ENCODE measurements around the gene TGFA. TPM values are rescaled to one million over a fixed set of nuclear protein-coding genes. Genes with fewer than 3 reads are reported as not detected.

The TGFA gene
- total and polyA plus RNA-seq, 7 donors = 0.33 to 12.7 (median 3.1) TPM; not detected in 1

- Histone ChIP-seq H3K9me3 (peaks cover 0 to 4% (median 0%) of the 10 kb centered on the region in 4 donors), H3K36me3 (no peaks in the 10 kb centered on the region), H3K27me3 (no peaks in the 10 kb centered on the region), H3K4me3 (no peak overlapping the region), H3K4me1 (peaks cover 0 to 14% (median 11%) of the 10 kb centered on the region in 4 donors), H3K27ac (no peak overlapping the region)
- intact Hi-C loops (cut with DNase I) = no loop called here
- DNase-seq = no peak
- WGBS, 2 donors = 18 to 41% methylated on average over 1 of the region's 1 CpG
- no peak for TF ChIP-seq POLR2A (IDR thresholded peaks at IDR 0.05)
These were observed 76.2 kb downstream of the TGFA start for GRCh38 chr2:70477441-70477844.

GRCh38 chr2:70475266-70475665 is 78.4 kb downstream of the TGFA start:
- no peaks in the 10 kb centered on the region for H3K27me3 ChIP-seq
- no peaks in the 10 kb centered on the region for H3K36me3 ChIP-seq
- TF ChIP-seq POLR2AphosphoS5 (IDR thresholded peaks at IDR 0.05) (no peak), POLR2A (IDR thresholded peaks at IDR 0.05) (no peak), EP300 (IDR thresholded peaks at IDR 0.05) (no peak), CTCF (IDR thresholded peaks at IDR 0.05) (no peak)
- 65 to 91% methylated on average over 5 of the region's 5 CpGs for WGBS, 2 donors
- peaks cover 0 to 3% (median 1%) of the 10 kb centered on the region in 4 donors for H3K4me1 ChIP-seq
- no peak overlapping the region for H3K4me3 ChIP-seq
- no peak for DNase-seq
- intact Hi-C loops (cut with DNase I) = no loop called here
- no peaks in the 10 kb centered on the region for H3K9me3 ChIP-seq
- no peak overlapping the region for H3K27ac ChIP-seq

GRCh38 chr2:70474256-70474848 is 79.3 kb downstream of the TGFA start:
- intact Hi-C loops (cut with DNase I) = no loop called here
- Histone ChIP-seq H3K4me3 (no peak overlapping the region), H3K4me1 (no peaks in the 10 kb centered on the region), H3K9me3 (no peaks in the 10 kb centered on the region), H3K27ac (no peak overlapping the region), H3K27me3 (no peaks in the 10 kb centered on the region), H3K36me3 (no peaks in the 10 kb centered on the region)
- TF ChIP-seq POLR2AphosphoS5 (IDR thresholded peaks at IDR 0.05) (no peak), POLR2A (IDR thresholded peaks at IDR 0.05) (no peak), CTCF (IDR thresholded peaks at IDR 0.05) (no peak), EP300 (IDR thresholded peaks at IDR 0.05) (no peak)
- 60 to 90% methylated on average over 1 of the region's 1 CpG for WGBS, 2 donors
- DNase-seq = no peak

GRCh38 chr2:70473101-70473722 is 80.4 kb downstream of the TGFA start:
- H3K9me3 ChIP-seq = no peaks in the 10 kb centered on the region
- intact Hi-C loops (cut with DNase I) = no loop called here
- H3K27me3 ChIP-seq = no peaks in the 10 kb centered on the region
- H3K27ac ChIP-seq = no peak overlapping the region
- 74 to 88% methylated on average over 7 of the region's 7 CpGs for WGBS, 2 donors
- H3K4me1 ChIP-seq = no peaks in the 10 kb centered on the region
- no peaks in the 10 kb centered on the region for H3K36me3 ChIP-seq
- no peak overlapping the region for H3K4me3 ChIP-seq
- no peak for TF ChIP-seq EP300 (IDR thresholded peaks at IDR 0.05)
- TF ChIP-seq CTCF (IDR thresholded peaks at IDR 0.05) = no peak
- TF ChIP-seq POLR2A (IDR thresholded peaks at IDR 0.05) = no peak
- no peak for TF ChIP-seq POLR2AphosphoS5 (IDR thresholded peaks at IDR 0.05)
- DNase-seq = peak; percentile 58

- no peaks in the 10 kb centered on the region for H3K4me1 ChIP-seq
- DNase-seq = no peak
- 60 to 80% methylated on average over 9 of the region's 9 CpGs for WGBS, 2 donors
- H3K4me3 ChIP-seq = no peak overlapping the region
- no peaks in the 10 kb centered on the region for H3K9me3 ChIP-seq
- no peak overlapping the region for H3K27ac ChIP-seq
- no peaks in the 10 kb centered on the region for H3K27me3 ChIP-seq
- no peak for TF ChIP-seq POLR2AphosphoS5 (IDR thresholded peaks at IDR 0.05)
- no peak for TF ChIP-seq POLR2A (IDR thresholded peaks at IDR 0.05)
- no peak for TF ChIP-seq EP300 (IDR thresholded peaks at IDR 0.05)
- no peak for TF ChIP-seq CTCF (IDR thresholded peaks at IDR 0.05)
- no peaks in the 10 kb centered on the region for H3K36me3 ChIP-seq
- intact Hi-C loops (cut with DNase I) = no loop called here
These were observed 81.3 kb downstream of the TGFA start for GRCh38 chr2:70472221-70472890.
